ENCODE data around the gene ANKRD6. TPM values are rescaled to one million over a fixed set of nuclear protein-coding genes. Genes with fewer than 3 reads are reported as not detected.

The ANKRD6 gene
- total RNA-seq, 1 donor from 2014 or later: 2.2 TPM

- no peak overlapping the region for H3K4me3 Mint-ChIP-seq (ENCODE audit: low read depth)
- no peaks in the 10 kb centered on the region for H3K4me1 Mint-ChIP-seq (ENCODE audit: low read depth)
- DNase-seq (ENCODE audit: low spot score): no peak
- H3K27ac Mint-ChIP-seq: no peak overlapping the region
- intact Hi-C loops (cut with micrococcal nuclease): no loop called here
- H3K27me3 Mint-ChIP-seq (ENCODE audit: low read depth): peaks cover 15% of the 10 kb centered on the region
- H3K36me3 Mint-ChIP-seq (ENCODE audit: low read depth): no peaks in the 10 kb centered on the region
- no peaks in the 10 kb centered on the region for H3K9me3 Mint-ChIP-seq
Observed at GRCh38 chr6:89542081-89542857, 109.3 kb downstream of the ANKRD6 start.

- no peaks in the 10 kb centered on the region for H3K36me3 Mint-ChIP-seq (ENCODE audit: low read depth)
- no peak overlapping the region for H3K4me3 Mint-ChIP-seq (ENCODE audit: low read depth)
- no peak for DNase-seq (ENCODE audit: low spot score)
- H3K27me3 Mint-ChIP-seq (ENCODE audit: low read depth): peaks cover 15% of the 10 kb centered on the region
- H3K9me3 Mint-ChIP-seq: no peaks in the 10 kb centered on the region
- no peaks in the 10 kb centered on the region for H3K4me1 Mint-ChIP-seq (ENCODE audit: low read depth)
- intact Hi-C loops (cut with micrococcal nuclease): no loop called here
- H3K27ac Mint-ChIP-seq: no peak overlapping the region
Observed at GRCh38 chr6:89542866-89543265, 109.9 kb downstream of the ANKRD6 start.

- DNase-seq (ENCODE audit: low spot score): no peak
- intact Hi-C loops (cut with micrococcal nuclease): no loop called here
- no peaks in the 10 kb centered on the region for H3K9me3 Mint-ChIP-seq
- H3K4me1 Mint-ChIP-seq (ENCODE audit: low read depth): no peaks in the 10 kb centered on the region
- H3K27ac Mint-ChIP-seq: no peak overlapping the region
- no peak overlapping the region for H3K4me3 Mint-ChIP-seq (ENCODE audit: low read depth)
- peaks cover 2% of the 10 kb centered on the region for H3K27me3 Mint-ChIP-seq (ENCODE audit: low read depth)
- no peaks in the 10 kb centered on the region for H3K36me3 Mint-ChIP-seq (ENCODE audit: low read depth)
Observed at GRCh38 chr6:89547281-89547680, 114.3 kb downstream of the ANKRD6 start.

GRCh38 chr6:89553431-89553830 is 120.5 kb downstream of the ANKRD6 start:
- H3K27ac Mint-ChIP-seq: no peak overlapping the region
- intact Hi-C loops (cut with micrococcal nuclease): no loop called here

GRCh38 chr6:89554106-89554505 is 121.2 kb downstream of the ANKRD6 start:
- intact Hi-C loops (cut with micrococcal nuclease): no loop called here
- Mint-ChIP-seq H3K4me1 (ENCODE audit: low read depth) (no peaks in the 10 kb centered on the region), H3K9me3 (no peaks in the 10 kb centered on the region), H3K36me3 (ENCODE audit: low read depth) (no peaks in the 10 kb centered on the region), H3K27ac (no peak overlapping the region), H3K27me3 (ENCODE audit: low read depth) (peaks cover 11% of the 10 kb centered on the region), H3K4me3 (ENCODE audit: low read depth) (no peak overlapping the region)
- DNase-seq (ENCODE audit: low spot score): no peak

More at GRCh38 chr6:89553431-89553830, 120.5 kb downstream of the ANKRD6 start:
- Mint-ChIP-seq H3K4me1 (ENCODE audit: low read depth) (no peaks in the 10 kb centered on the region), H3K36me3 (ENCODE audit: low read depth) (no peaks in the 10 kb centered on the region), H3K4me3 (ENCODE audit: low read depth) (no peak overlapping the region), H3K9me3 (no peaks in the 10 kb centered on the region), H3K27me3 (ENCODE audit: low read depth) (peaks cover 12% of the 10 kb centered on the region)
- DNase-seq (ENCODE audit: low spot score): no peak

GRCh38 chr6:89555031-89555430 is 122.1 kb downstream of the ANKRD6 start:
- Mint-ChIP-seq H3K9me3 (no peaks in the 10 kb centered on the region), H3K4me3 (ENCODE audit: low read depth) (no peak overlapping the region)
- intact Hi-C loops (cut with micrococcal nuclease): no loop called here

GRCh38 chr6:89555806-89556205 is 122.9 kb downstream of the ANKRD6 start:
- H3K27me3 Mint-ChIP-seq (ENCODE audit: low read depth): peaks cover 11% of the 10 kb centered on the region
- intact Hi-C loops (cut with micrococcal nuclease): no loop called here
- no peak overlapping the region for H3K27ac Mint-ChIP-seq
- no peaks in the 10 kb centered on the region for H3K4me1 Mint-ChIP-seq (ENCODE audit: low read depth)
- DNase-seq (ENCODE audit: low spot score): no peak
- no peak overlapping the region for H3K4me3 Mint-ChIP-seq (ENCODE audit: low read depth)
- H3K36me3 Mint-ChIP-seq (ENCODE audit: low read depth): no peaks in the 10 kb centered on the region
- no peaks in the 10 kb centered on the region for H3K9me3 Mint-ChIP-seq

More at GRCh38 chr6:89555031-89555430, 122.1 kb downstream of the ANKRD6 start:
- Mint-ChIP-seq H3K27ac (no peak overlapping the region), H3K4me1 (ENCODE audit: low read depth) (no peaks in the 10 kb centered on the region), H3K27me3 (ENCODE audit: low read depth) (peaks cover 11% of the 10 kb centered on the region), H3K36me3 (ENCODE audit: low read depth) (no peaks in the 10 kb centered on the region)
- no peak for DNase-seq (ENCODE audit: low spot score)

- Mint-ChIP-seq H3K9me3 (no peaks in the 10 kb centered on the region), H3K36me3 (ENCODE audit: low read depth) (no peaks in the 10 kb centered on the region), H3K4me3 (ENCODE audit: low read depth) (no peak overlapping the region), H3K27me3 (ENCODE audit: low read depth) (peaks cover 13% of the 10 kb centered on the region), H3K4me1 (ENCODE audit: low read depth) (no peaks in the 10 kb centered on the region), H3K27ac (no peak overlapping the region)
- no peak for DNase-seq (ENCODE audit: low spot score)
- intact Hi-C loops (cut with micrococcal nuclease): no loop called here
Observed at GRCh38 chr6:89559487-89559886, 126.5 kb downstream of the ANKRD6 start.

GRCh38 chr6:89562093-89562973 is 129.4 kb downstream of the ANKRD6 start:
- Mint-ChIP-seq H3K27ac (no peak overlapping the region), H3K4me3 (ENCODE audit: low read depth) (no peak overlapping the region)

GRCh38 chr6:89563866-89564265 is 130.9 kb downstream of the ANKRD6 start:
- H3K9me3 Mint-ChIP-seq: no peaks in the 10 kb centered on the region

More at GRCh38 chr6:89562093-89562973, 129.4 kb downstream of the ANKRD6 start:
- intact Hi-C loops (cut with micrococcal nuclease): no loop called here
- H3K9me3 Mint-ChIP-seq: no peaks in the 10 kb centered on the region
- no peaks in the 10 kb centered on the region for H3K36me3 Mint-ChIP-seq (ENCODE audit: low read depth)
- H3K27me3 Mint-ChIP-seq (ENCODE audit: low read depth): peaks cover 3% of the 10 kb centered on the region
- no peak for DNase-seq (ENCODE audit: low spot score)
- no peaks in the 10 kb centered on the region for H3K4me1 Mint-ChIP-seq (ENCODE audit: low read depth)

GRCh38 chr6:89564752-89565427 is 131.9 kb downstream of the ANKRD6 start:
- intact Hi-C loops (cut with micrococcal nuclease): no loop called here
- Mint-ChIP-seq H3K4me3 (ENCODE audit: low read depth) (no peak overlapping the region), H3K9me3 (no peaks in the 10 kb centered on the region), H3K36me3 (ENCODE audit: low read depth) (no peaks in the 10 kb centered on the region), H3K4me1 (ENCODE audit: low read depth) (no peaks in the 10 kb centered on the region), H3K27ac (no peak overlapping the region), H3K27me3 (ENCODE audit: low read depth) (peaks cover 3% of the 10 kb centered on the region)
- no peak for DNase-seq (ENCODE audit: low spot score)

More at GRCh38 chr6:89563866-89564265, 130.9 kb downstream of the ANKRD6 start:
- H3K27ac Mint-ChIP-seq: no peak overlapping the region
- peaks cover 3% of the 10 kb centered on the region for H3K27me3 Mint-ChIP-seq (ENCODE audit: low read depth)
- no peaks in the 10 kb centered on the region for H3K4me1 Mint-ChIP-seq (ENCODE audit: low read depth)
- DNase-seq (ENCODE audit: low spot score): no peak
- intact Hi-C loops (cut with micrococcal nuclease): no loop called here
- H3K36me3 Mint-ChIP-seq (ENCODE audit: low read depth): no peaks in the 10 kb centered on the region
- H3K4me3 Mint-ChIP-seq (ENCODE audit: low read depth): no peak overlapping the region

- Mint-ChIP-seq H3K27ac (no peak overlapping the region), H3K36me3 (ENCODE audit: low read depth) (no peaks in the 10 kb centered on the region), H3K4me3 (ENCODE audit: low read depth) (no peak overlapping the region), H3K4me1 (ENCODE audit: low read depth) (no peaks in the 10 kb centered on the region), H3K9me3 (no peaks in the 10 kb centered on the region), H3K27me3 (ENCODE audit: low read depth) (peaks cover 4% of the 10 kb centered on the region)
- DNase-seq (ENCODE audit: low spot score): no peak
- intact Hi-C loops (cut with micrococcal nuclease): no loop called here
Observed at GRCh38 chr6:89566008-89566800, 133.3 kb downstream of the ANKRD6 start.
